GM18505 (cell line): ENCODE data around the gene RBMS1.
A peak's percentile ranks its signal among the peaks of the same experiment; 100 is the strongest.

Experiments
- ATAC-seq: cut with Tn5 transposase; IDR thresholded peaks from one replicate; pipeline ENCODE4 v1.9.1; 2021; ENCODE audit not compliant: unreplicated experiment
- POLR2A ChIP-seq: IDR thresholded peaks from 4 replicates; pipeline ENCODE4 v1.6.1; 2011; ENCODE audit warnings: borderline replicate concordance; ENCODE audit not compliant: insufficient read depth, insufficient read length; ENCODE audit errors: extremely low read depth

The RBMS1 gene

DNA sequence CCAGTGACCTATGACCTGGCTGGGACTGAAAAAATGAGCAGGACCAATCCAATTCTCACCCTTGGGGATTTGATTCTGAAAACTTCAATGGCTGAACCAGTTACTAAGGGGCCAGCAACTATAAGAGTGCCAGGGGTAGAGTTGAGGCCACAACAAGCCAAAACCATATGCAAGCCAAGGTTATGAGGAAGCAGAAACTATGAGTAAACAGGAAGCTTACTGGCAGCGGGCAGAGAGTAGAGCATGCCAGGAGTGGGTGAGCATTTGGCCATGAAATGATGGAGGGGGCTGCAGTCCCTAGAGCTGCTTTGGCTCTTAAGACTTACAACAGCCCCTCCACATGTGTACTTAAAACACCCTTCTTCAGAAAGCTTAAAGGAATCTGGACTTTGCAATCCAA lies 82.4 kb downstream of the RBMS1 start:
- no peak for ATAC-seq
- TF ChIP-seq POLR2A: no peak

DNA sequence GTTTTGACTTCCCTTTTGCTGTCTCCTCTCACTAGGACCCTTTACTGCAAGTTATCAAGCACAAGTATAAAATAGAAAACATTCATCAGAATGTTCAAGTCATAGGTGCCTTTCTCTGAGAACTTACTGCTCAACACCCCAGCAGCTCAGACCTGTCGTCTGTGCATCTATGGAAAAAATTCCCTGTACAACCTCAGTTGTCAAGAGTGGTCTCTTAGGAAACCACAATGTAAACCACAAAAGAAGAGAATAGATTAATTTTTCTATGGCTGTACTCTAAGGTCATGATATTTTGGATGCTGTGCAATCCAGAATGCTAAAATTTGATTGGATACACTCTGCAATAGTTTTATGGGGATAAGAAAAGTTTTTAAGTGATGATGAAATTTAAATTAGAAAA lies 84.1 kb downstream of the RBMS1 start:
- no peak for TF ChIP-seq POLR2A
- no peak for ATAC-seq

- ATAC-seq: no peak
- no peak for TF ChIP-seq POLR2A
Measured at GRCh38 chr2:160408959-160409291, 84.7 kb downstream of the RBMS1 start.

DNA sequence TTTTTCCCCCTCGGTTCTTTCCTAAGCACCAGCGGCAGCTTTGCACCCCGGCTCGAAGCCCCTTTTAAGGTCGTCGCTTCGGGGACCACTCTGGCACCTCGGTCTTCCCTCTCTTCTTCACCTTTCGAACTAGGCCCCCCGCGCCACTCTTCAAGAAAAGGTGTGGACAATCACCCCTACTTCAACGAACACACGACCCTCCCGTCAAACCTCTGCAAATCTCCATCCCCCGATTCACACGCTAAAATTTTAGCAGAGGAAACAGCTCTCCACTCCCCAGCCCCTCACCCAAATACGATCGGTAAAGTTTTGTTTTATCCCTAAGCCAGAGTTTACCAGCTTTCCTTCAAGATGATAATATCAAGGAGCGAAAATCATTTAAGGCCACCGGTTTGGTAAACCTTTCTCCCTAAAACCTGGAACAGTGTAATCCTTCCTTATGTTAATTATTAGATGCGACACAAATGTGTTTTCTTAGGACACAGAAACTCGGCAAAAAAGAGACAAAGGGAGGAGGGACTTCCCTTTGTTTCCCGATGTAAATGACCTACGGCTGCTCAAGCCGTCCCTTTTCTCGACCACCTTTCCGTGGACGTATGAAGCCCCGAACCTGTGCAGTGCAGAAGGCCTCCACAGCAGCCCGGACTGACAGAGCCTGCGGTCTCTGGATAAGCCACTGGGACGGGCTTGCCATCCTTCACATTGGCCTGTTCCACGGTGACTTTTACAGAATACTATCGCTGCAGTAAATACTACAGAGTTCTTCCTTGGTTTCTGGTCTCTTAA lies 85.2 kb downstream of the RBMS1 start:
- no peak for ATAC-seq
- TF ChIP-seq POLR2A: no peak

DNA sequence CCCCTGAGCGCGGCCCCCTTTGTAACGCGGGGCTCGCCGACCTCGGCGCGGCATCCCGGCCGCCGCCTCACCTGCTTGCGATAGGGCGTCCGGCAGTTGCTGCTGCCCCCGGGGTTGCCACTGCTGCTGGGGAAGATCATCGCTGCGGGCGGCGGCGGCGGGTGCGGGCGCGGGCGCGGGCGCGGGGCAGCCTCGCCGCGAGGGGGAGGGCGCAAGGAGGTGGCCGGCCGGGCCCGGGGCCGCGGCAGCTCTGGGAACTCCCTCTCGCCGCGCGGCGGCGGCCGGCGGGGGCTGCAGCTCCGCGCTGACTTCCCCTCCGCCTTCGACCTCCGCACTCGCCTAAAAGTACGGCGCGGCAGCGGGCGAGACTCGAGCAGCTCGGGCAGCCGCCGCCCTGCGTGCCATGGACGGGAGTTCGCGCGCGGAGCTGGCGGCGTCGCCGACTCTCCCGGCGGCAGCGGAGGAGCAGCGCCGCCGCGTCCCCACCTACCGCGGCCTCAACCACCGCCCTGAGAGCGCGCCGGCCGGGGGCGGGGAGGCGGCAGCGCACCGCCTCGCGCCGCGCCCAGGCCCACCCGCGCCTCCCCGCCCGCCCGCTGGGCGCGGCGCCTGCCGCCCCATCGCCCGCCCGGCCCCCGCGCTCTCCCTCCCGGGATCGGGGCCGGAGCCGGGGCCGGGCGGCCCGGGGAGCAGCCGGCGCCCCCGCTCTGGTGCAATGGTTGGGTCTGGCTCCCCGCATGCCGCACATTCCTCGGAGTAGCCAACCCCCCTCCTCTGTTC lies 86.0 kb downstream of the RBMS1 start:
- peak; percentile 62 for ATAC-seq
- no peak for TF ChIP-seq POLR2A

DNA sequence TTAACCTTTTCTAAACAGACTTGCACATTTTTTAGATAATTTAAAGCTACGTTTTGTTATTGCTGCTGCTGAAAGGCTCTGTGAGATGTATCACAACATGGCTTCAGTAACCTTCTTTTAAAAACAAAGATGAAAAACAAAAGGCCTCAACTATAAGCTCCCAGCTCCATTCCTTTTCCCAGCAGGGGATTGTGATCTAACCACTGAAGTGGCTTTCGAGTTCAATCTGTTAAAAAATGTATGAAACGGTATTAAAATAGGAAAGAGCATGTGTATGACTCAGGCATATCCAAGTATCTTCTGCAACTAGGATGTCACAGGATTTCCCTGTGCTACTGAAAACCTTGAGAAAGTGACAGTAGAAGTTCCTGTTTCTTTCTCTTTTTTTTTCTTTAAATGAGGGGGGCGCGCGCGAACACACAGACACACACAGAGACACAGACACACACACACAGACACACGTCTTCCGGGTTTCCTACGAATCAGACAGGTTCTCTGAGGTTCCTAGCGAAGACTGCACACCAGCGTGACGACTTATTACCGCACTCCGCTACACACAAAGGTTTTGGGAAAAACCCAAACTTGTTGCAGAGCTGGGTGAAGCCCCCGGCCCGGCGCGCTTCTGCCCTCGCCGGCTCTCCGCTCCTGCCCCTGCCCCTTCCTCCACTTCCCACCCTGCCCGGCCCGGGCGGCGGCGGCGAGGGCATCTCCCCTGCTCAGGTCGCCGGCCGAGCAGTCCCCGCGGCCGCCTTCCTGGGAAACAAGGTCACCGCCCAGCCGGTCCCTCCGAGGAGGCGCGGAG lies 86.8 kb downstream of the RBMS1 start:
- ATAC-seq: peak; percentile 57
- TF ChIP-seq POLR2A: no peak

GRCh38 chr2:160405077-160405867 lies 88.3 kb downstream of the RBMS1 start:
- no peak for ATAC-seq
- no peak for TF ChIP-seq POLR2A

DNA sequence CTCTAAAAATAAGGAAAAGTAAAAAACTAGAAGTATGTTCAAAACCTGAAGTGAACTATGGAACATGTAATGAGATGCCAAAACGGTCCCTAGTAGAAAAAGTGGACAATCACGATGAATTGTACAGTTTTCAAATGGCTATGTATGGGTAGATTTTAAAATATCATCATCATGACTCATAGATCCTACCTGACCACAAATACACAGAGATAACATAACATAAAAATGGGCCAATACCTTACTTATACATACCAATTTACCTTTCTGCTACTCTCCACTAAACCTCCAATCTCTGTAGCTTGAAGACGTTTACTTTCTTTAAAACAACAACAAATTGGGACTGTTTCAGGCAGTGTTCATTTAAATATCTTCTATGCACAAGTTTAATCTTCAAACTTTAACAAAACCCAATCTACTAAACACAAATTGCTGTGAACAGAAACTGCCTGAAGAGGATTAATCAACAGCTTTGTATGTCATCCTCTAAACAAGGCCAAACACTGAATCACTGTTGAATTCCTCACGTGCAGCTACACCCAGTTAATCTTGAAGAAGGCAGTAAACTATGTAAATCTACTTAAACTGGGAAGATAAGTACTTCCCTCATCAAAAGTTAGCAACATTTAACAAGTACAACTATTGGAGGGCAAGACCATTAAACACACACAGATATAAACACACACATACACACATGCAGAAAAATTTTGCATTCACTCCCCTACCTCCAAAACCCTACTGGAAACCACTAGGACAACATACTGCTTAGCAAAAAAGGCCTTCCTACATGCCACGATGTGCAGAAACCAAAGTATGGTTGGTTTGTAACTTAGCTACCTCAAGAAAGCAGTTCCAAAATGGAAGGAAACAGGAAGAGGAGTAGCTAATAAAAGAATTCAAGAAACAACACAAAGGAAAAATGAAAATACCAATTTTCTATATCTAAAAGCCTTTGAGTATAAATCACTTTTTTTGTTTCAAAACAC lies 90.3 kb downstream of the RBMS1 start:
- no peak for TF ChIP-seq POLR2A
- no peak for ATAC-seq

- no peak for TF ChIP-seq POLR2A
- ATAC-seq: no peak
Measured at GRCh38 chr2:160402501-160402900, 91.1 kb downstream of the RBMS1 start.

DNA sequence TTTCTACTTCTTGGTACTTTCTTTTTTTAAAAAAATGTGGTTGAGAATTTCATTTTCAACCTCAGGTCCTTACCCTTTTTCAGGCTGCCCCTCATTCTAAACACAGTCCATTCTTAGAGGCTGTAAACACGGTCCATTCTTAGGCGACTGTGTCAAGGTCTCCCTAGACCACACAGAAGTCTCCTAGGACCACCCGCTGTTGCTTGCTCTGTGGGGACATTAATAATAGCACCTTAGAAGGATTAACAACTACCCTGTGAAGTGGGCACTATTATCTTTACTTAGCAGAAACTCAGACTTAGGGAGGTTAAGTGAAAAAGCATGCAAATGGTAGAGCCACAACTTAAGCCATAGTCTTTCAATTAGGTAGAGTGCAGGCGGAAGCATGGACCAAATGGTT lies 91.7 kb downstream of the RBMS1 start:
- ATAC-seq: no peak
- TF ChIP-seq POLR2A: no peak

DNA sequence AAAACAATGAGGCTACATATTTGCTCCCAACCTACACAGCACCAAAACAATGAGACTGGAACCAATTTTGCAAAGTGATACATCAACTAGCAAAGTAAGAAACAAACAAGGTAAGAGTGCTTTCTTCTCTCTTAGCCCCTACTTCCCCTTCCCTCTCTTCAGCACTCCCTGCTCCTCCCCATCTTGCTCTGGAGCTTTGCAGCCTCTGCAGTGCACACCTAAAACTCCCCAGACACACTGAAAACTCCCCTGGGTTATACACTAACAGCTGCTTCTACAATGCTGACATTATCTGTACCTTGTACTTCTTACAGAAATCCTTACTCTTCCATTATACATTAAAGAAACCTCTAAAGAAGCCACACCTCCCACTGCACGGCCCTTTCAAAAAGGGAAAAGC lies 93.7 kb downstream of the RBMS1 start:
- no peak for TF ChIP-seq POLR2A
- ATAC-seq: no peak

- TF ChIP-seq POLR2A: no peak
- ATAC-seq: no peak
Measured at GRCh38 chr2:160397530-160397865, 96.1 kb downstream of the RBMS1 start.
